ENCODE measurements around the gene DNM3. TPM values are rescaled to one million over a fixed set of nuclear protein-coding genes. Genes with fewer than 3 reads are reported as not detected.

Gene DNM3
- total RNA-seq, 1 experiment from 2014 or later = 0.11 TPM

DNA sequence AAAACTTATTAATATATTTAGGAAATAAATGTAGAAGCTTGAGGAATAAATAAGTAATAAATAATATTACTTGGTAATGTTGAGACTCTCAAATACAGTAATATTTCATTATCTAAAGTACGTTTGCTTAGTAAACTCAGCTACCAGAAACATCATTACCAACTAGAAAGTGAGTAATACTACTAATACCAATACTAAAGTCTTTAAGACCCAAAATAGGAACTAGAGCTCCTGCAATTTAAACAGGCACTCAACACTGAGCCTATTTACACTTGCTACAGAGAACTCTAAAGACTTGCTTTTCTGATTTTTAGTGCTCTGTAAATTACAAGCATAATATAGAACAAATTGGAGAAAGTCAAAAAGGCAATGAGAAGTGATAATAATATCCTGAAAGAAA lies 565.7 kb downstream of the DNM3 start:
- Mint-ChIP-seq H3K27me3 (ENCODE audit: insufficient read depth, unreplicated experiment) (no peaks in the 10 kb centered on the region), H3K9me3 (ENCODE audit: unreplicated experiment) (no peaks in the 10 kb centered on the region)
- intact Hi-C loops (cut with micrococcal nuclease; ENCODE audit: unreplicated experiment) = loop anchor here (2.0 kb wide), 1 partner anchor 20 kb away; no protein-coding TSS in a partner anchor

DNA sequence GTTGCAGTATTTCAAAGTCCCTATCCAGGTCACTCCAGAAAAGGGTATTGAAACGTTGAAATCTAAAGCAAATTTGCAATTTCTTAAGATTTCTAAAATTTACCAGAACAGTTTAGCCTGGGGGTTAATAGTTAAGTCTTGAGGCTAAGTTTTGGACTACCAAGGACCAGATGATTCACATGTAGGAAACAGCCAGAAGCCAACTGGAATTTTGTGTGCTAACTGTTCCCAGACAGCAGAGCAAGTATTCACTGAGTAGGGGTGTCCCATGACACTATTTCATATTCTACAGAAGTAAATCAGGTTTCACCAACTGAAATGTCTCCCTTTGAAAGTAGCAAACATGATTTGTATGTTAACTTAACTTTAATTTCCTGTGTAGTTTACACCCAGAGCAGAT lies 567.7 kb downstream of the DNM3 start:
- BruUV-seq (replicated peaks) = no TSS peak
- intact Hi-C loops (cut with micrococcal nuclease; ENCODE audit: unreplicated experiment) = no loop called here

More for the DNA sequence above, 565.7 kb downstream of the DNM3 start:
- Histone ChIP-seq H3K9me3 (no peaks in the 10 kb centered on the region), H3K4me3 (ENCODE audit: low read depth, low read length) (no peak overlapping the region), H3K36me3 (ENCODE audit: control insufficient read depth, insufficient read depth, low read length) (no peaks in the 10 kb centered on the region), H3K27me3 (replicated peaks; ENCODE audit: control insufficient read depth, insufficient read depth, low read length) (no peaks in the 10 kb centered on the region), H3K4me1 (no peaks in the 10 kb centered on the region)
- H3K27ac Mint-ChIP-seq (ENCODE audit: unreplicated experiment) = no peak overlapping the region
- POLR2A ChIA-PET = no interaction called here
- no peak overlapping the region for H3K4me3 Mint-ChIP-seq (ENCODE audit: unreplicated experiment)
- H3K4me1 Mint-ChIP-seq (ENCODE audit: low read depth, unreplicated experiment) = no peaks in the 10 kb centered on the region
- TF ChIP-seq, protein P1, sequence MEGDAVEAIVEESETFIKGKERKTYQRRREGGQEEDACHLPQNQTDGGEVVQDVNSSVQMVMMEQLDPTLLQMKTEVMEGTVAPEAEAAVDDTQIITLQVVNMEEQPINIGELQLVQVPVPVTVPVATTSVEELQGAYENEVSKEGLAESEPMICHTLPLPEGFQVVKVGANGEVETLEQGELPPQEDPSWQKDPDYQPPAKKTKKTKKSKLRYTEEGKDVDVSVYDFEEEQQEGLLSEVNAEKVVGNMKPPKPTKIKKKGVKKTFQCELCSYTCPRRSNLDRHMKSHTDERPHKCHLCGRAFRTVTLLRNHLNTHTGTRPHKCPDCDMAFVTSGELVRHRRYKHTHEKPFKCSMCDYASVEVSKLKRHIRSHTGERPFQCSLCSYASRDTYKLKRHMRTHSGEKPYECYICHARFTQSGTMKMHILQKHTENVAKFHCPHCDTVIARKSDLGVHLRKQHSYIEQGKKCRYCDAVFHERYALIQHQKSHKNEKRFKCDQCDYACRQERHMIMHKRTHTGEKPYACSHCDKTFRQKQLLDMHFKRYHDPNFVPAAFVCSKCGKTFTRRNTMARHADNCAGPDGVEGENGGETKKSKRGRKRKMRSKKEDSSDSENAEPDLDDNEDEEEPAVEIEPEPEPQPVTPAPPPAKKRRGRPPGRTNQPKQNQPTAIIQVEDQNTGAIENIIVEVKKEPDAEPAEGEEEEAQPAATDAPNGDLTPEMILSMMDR (IDR thresholded peaks at IDR 0.05; ENCODE audit: insufficient read depth in 1 of 2, low read depth in 1 of 2, low read length in 1 of 2, severe bottlenecking in 1 of 2, unreplicated experiment in 1 of 2) = no peak
- H3K36me3 Mint-ChIP-seq (ENCODE audit: insufficient read depth, unreplicated experiment) = no peaks in the 10 kb centered on the region
- no TSS peak for BruUV-seq (replicated peaks)
- CTCF ChIA-PET = no interaction called here
- DNase-seq = no peak

DNA sequence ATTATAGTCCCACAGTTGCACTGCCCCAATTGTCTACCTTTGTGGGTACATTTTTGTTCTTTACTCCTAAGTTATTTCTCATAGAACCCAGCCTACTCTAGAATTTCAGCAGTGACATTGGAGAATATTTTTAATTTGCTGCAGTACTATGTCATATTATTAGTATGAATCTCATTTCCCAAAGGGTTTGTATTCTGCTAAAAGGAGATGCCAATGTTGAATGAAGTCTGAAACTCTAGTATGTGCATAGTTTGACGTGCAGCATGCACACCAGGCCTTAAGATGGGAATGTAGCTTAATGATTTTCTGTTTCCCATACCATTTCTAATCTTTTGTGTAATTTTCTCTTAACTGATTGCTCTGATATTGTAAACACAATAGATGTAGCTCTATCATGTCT lies 568.7 kb downstream of the DNM3 start:
- Mint-ChIP-seq H3K4me1 (ENCODE audit: low read depth, unreplicated experiment) (no peaks in the 10 kb centered on the region), H3K27me3 (ENCODE audit: insufficient read depth, unreplicated experiment) (no peaks in the 10 kb centered on the region), H3K4me3 (ENCODE audit: unreplicated experiment) (no peak overlapping the region), H3K9me3 (ENCODE audit: unreplicated experiment) (no peaks in the 10 kb centered on the region), H3K27ac (ENCODE audit: unreplicated experiment) (no peak overlapping the region), H3K36me3 (ENCODE audit: insufficient read depth, unreplicated experiment) (no peaks in the 10 kb centered on the region)
- no peaks in the 10 kb centered on the region for H3K4me1 ChIP-seq
- intact Hi-C loops (cut with micrococcal nuclease; ENCODE audit: unreplicated experiment) = no loop called here
- ChIA-PET POLR2A (no interaction called here), CTCF (no interaction called here)
- H3K36me3 ChIP-seq (ENCODE audit: control insufficient read depth, insufficient read depth, low read length) = no peaks in the 10 kb centered on the region
- no peak overlapping the region for H3K4me3 ChIP-seq (ENCODE audit: low read depth, low read length)
- DNase-seq = no peak
- H3K9me3 ChIP-seq = no peaks in the 10 kb centered on the region
- no peaks in the 10 kb centered on the region for H3K27me3 ChIP-seq (replicated peaks; ENCODE audit: control insufficient read depth, insufficient read depth, low read length)
- no TSS peak for BruUV-seq (replicated peaks)
- TF ChIP-seq, protein P1 (IDR thresholded peaks at IDR 0.05; ENCODE audit: insufficient read depth in 1 of 2, low read depth in 1 of 2, low read length in 1 of 2, severe bottlenecking in 1 of 2, unreplicated experiment in 1 of 2) = no peak

More for the DNA sequence above, 567.7 kb downstream of the DNM3 start:
- H3K4me1 ChIP-seq = no peaks in the 10 kb centered on the region
- POLR2A ChIA-PET = no interaction called here
- DNase-seq = no peak
- Mint-ChIP-seq H3K4me1 (ENCODE audit: low read depth, unreplicated experiment) (no peaks in the 10 kb centered on the region), H3K4me3 (ENCODE audit: unreplicated experiment) (no peak overlapping the region), H3K27ac (ENCODE audit: unreplicated experiment) (no peak overlapping the region), H3K27me3 (ENCODE audit: insufficient read depth, unreplicated experiment) (no peaks in the 10 kb centered on the region), H3K9me3 (ENCODE audit: unreplicated experiment) (no peaks in the 10 kb centered on the region), H3K36me3 (ENCODE audit: insufficient read depth, unreplicated experiment) (no peaks in the 10 kb centered on the region)
- CTCF ChIA-PET = no interaction called here
- no peaks in the 10 kb centered on the region for H3K9me3 ChIP-seq
- TF ChIP-seq, protein P1 (IDR thresholded peaks at IDR 0.05; ENCODE audit: insufficient read depth in 1 of 2, low read depth in 1 of 2, low read length in 1 of 2, severe bottlenecking in 1 of 2, unreplicated experiment in 1 of 2) = no peak
- no peaks in the 10 kb centered on the region for H3K27me3 ChIP-seq (replicated peaks; ENCODE audit: control insufficient read depth, insufficient read depth, low read length)
- H3K4me3 ChIP-seq (ENCODE audit: low read depth, low read length) = no peak overlapping the region
- H3K36me3 ChIP-seq (ENCODE audit: control insufficient read depth, insufficient read depth, low read length) = no peaks in the 10 kb centered on the region

Data from Caco-2 (cell line).